Diencephalon (tissue), 1 donor: Measurements from ENCODE around the gene H1-8. TPM values are rescaled to one million over a fixed set of nuclear protein-coding genes. Genes with fewer than 3 reads are reported as not detected.

Experiments
- small RNA-seq: library from RNA; depleted of rRNA; stranded (forward); fragments of <200 nt; gene quantifications from one replicate; pipeline ENCODE3, GENCODE V24; 2014
- total RNA-seq: library from RNA; depleted of rRNA; stranded (reverse); fragments of >200 nt; gene quantifications from one replicate; pipeline ENCODE4 v1.2.3, GENCODE V29; 2014

The H1-8 gene
- total RNA-seq: not detected

GRCh38 chr3:129543156-129543790 lies at the start of gene H1-8:
Gene H1-8, plus strand, starts transcription at chr3:129543175. Its CDS starts 44 bp downstream, at chr3:129543219.

GRCh38 chr3:129528589-129529100 lies 14.3 kb upstream of the H1-8 start, which contains the start of gene RHO:
Gene RHO, plus strand, starts transcription at chr3:129528639. Its CDS starts 95 bp downstream, at chr3:129528734.

Small RNAs within 50 kb of the gene (small RNA-seq; reads per million reads assigned to genes)
- not detected for gene RN7SL752P

Other genes starting within 250 kb of the H1-8 start
- 0.92 TPM for gene EFCAB12, start 114.5 kb upstream of the H1-8 start, total RNA-seq
- 24.9 TPM for gene MBD4, start 103.2 kb upstream of the H1-8 start, total RNA-seq
- gene IFT122, start 103.0 kb upstream of the H1-8 start, total RNA-seq: 34.1 TPM
- gene RHO, start 14.5 kb upstream of the H1-8 start, total RNA-seq: not detected
- gene PLXND1, start 63.5 kb downstream of the H1-8 start, total RNA-seq: 26.8 TPM